DOHH2 (cell line): ENCODE data around the gene MEI4.

ENCODE experiments used
- H3F3A ChIP-seq: fragments of 200-600 bp; sonication (generic), shearing (Covaris generic); 2 replicates; pipeline ENCODE4 v1.6.0; 2016; ENCODE audit warnings: antibody characterized with exemption, mild to moderate bottlenecking; ENCODE audit not compliant: control insufficient read depth, insufficient read depth
- H3K27ac ChIP-seq: fragments of 200-600 bp; sonication (generic); 2 replicates; pipeline ENCODE4 v1.5.1; 2014; ENCODE audit warnings: low read depth, mild to moderate bottlenecking, low read length, moderate library complexity
- H3K27me3 ChIP-seq: fragments of 200-600 bp; sonication (generic); 2 replicates; pipeline ENCODE4 v1.6.1; 2014; ENCODE audit warnings: mild to moderate bottlenecking, low read length, mixed read lengths; ENCODE audit not compliant: control insufficient read depth
- H3K36me3 ChIP-seq: fragments of 200-600 bp; sonication (generic); 2 replicates; pipeline ENCODE4 v1.6.1; 2014; ENCODE audit warnings: mild to moderate bottlenecking, low read length, moderate library complexity, mixed read lengths; ENCODE audit not compliant: control insufficient read depth
- H3K4me1 ChIP-seq: fragments of 200-600 bp; sonication (generic); 2 replicates; pipeline ENCODE4 v1.6.1; 2014; ENCODE audit warnings: mild to moderate bottlenecking, low read length, mixed read lengths; ENCODE audit not compliant: control insufficient read depth
- H3K4me2 ChIP-seq: fragments of 200-600 bp; sonication (generic); 2 replicates; pipeline ENCODE4 v1.6.0; 2014; ENCODE audit warnings: mild to moderate bottlenecking, low read length, moderate library complexity
- H3K4me3 ChIP-seq: fragments of 200-600 bp; sonication (generic); 2 replicates; pipeline ENCODE4 v1.5.1; 2014; ENCODE audit warnings: mild to moderate bottlenecking, low read length, mixed read lengths
- H3K79me2 ChIP-seq: fragments of 200-600 bp; sonication (generic); 2 replicates; pipeline ENCODE4 v1.6.1; 2014; ENCODE audit warnings: mild to moderate bottlenecking, low read length, mixed read lengths; ENCODE audit not compliant: control insufficient read depth
- H3K9me2 ChIP-seq: fragments of 200-600 bp; sonication (generic); replicated peaks from 2 replicates; pipeline ENCODE4 v1.6.1; 2014; ENCODE audit warnings: mild to moderate bottlenecking, low read length, mixed read lengths; ENCODE audit not compliant: control insufficient read depth
- H3K9me3 ChIP-seq: fragments of 200-600 bp; sonication (generic); 2 replicates; pipeline ENCODE4 v1.6.1; 2014; ENCODE audit warnings: antibody characterized with exemption, low read length, mixed read lengths; ENCODE audit not compliant: control insufficient read depth, insufficient read depth
- H4K20me1 ChIP-seq: fragments of 200-600 bp; sonication (generic); 2 replicates; pipeline ENCODE4 v1.6.0; 2014; ENCODE audit warnings: low read depth, mild to moderate bottlenecking, antibody characterized with exemption, low read length, moderate library complexity; ENCODE audit not compliant: control insufficient read depth, insufficient read depth
- CTCF ChIP-seq: fragments of 200-600 bp; sonication (generic); IDR thresholded peaks from one replicate; pipeline ENCODE4 v1.5.1; 2014; ENCODE audit warnings: antibody characterized with exemption, mild to moderate bottlenecking, low read depth, low read length; ENCODE audit not compliant: poor library complexity, severe bottlenecking
- EZH2phosphoT487 ChIP-seq: fragments of 200-600 bp; sonication (generic); IDR thresholded peaks from 2 replicates; pipeline ENCODE4 v1.6.1; 2017; ENCODE audit warnings: borderline replicate concordance, mild to moderate bottlenecking, antibody characterized with exemption, low read length, moderate library complexity, mixed read lengths

MEI4 gene

GRCh38 chr6:77839292-77839691 is 186.5 kb downstream of the MEI4 start:
- no peaks in the 10 kb centered on the region for H3K4me1 ChIP-seq
- H4K20me1 ChIP-seq, result no peaks in the 10 kb centered on the region
- no peaks in the 10 kb centered on the region for H3K9me3 ChIP-seq
- no peak overlapping the region for H3K4me2 ChIP-seq
- no peaks in the 10 kb centered on the region for H3K36me3 ChIP-seq
- H3K4me3 ChIP-seq, result no peak overlapping the region
- no peaks in the 10 kb centered on the region for H3K79me2 ChIP-seq
- TF ChIP-seq CTCF (no peak), EZH2phosphoT487 (no peak)
- H3F3A ChIP-seq, result no peaks in the 10 kb centered on the region
- no peaks in the 10 kb centered on the region for H3K9me2 ChIP-seq
- H3K27ac ChIP-seq, result no peak overlapping the region
- no peaks in the 10 kb centered on the region for H3K27me3 ChIP-seq

- H3F3A ChIP-seq, result no peaks in the 10 kb centered on the region
- H3K4me2 ChIP-seq, result no peak overlapping the region
- H3K9me2 ChIP-seq, result no peaks in the 10 kb centered on the region
- no peak overlapping the region for H3K27ac ChIP-seq
- no peaks in the 10 kb centered on the region for H3K4me1 ChIP-seq
- no peaks in the 10 kb centered on the region for H3K79me2 ChIP-seq
- TF ChIP-seq CTCF (no peak), EZH2phosphoT487 (no peak)
- H3K4me3 ChIP-seq, result no peak overlapping the region
- no peaks in the 10 kb centered on the region for H3K9me3 ChIP-seq
- no peaks in the 10 kb centered on the region for H3K27me3 ChIP-seq
- H4K20me1 ChIP-seq, result no peaks in the 10 kb centered on the region
- H3K36me3 ChIP-seq, result no peaks in the 10 kb centered on the region
Observed at GRCh38 chr6:77844822-77845221, 192.0 kb downstream of the MEI4 start.

- no peaks in the 10 kb centered on the region for H3K4me1 ChIP-seq
Observed at GRCh38 chr6:77853401-77853800, 200.6 kb downstream of the MEI4 start.

More at GRCh38 chr6:77853401-77853800, 200.6 kb downstream of the MEI4 start:
- H3K4me2 ChIP-seq, result no peak overlapping the region
- H3K27me3 ChIP-seq, result no peaks in the 10 kb centered on the region
- H3F3A ChIP-seq, result no peaks in the 10 kb centered on the region
- no peak overlapping the region for H3K27ac ChIP-seq
- no peaks in the 10 kb centered on the region for H4K20me1 ChIP-seq
- H3K36me3 ChIP-seq, result no peaks in the 10 kb centered on the region
- no peaks in the 10 kb centered on the region for H3K79me2 ChIP-seq
- TF ChIP-seq EZH2phosphoT487 (no peak), CTCF (no peak)
- H3K9me2 ChIP-seq, result no peaks in the 10 kb centered on the region
- no peaks in the 10 kb centered on the region for H3K9me3 ChIP-seq
- no peak overlapping the region for H3K4me3 ChIP-seq
